Activated T-helper 1 cell treated with anti-CD3 and anti-CD28 coated beads, Interleukin-2, amount 50 U/mL, for 16 hours (primary cell): Measurements from ENCODE around the gene ASTN2.

Experiments used
- DNase-seq, 2 donors: peaks; one replicate each; pipeline ENCODE4 v3.0.0-alpha.2; 2020; ENCODE audit warnings: low read depth in 1 of 2, low spot score in 1 of 2

ASTN2 gene

DNA sequence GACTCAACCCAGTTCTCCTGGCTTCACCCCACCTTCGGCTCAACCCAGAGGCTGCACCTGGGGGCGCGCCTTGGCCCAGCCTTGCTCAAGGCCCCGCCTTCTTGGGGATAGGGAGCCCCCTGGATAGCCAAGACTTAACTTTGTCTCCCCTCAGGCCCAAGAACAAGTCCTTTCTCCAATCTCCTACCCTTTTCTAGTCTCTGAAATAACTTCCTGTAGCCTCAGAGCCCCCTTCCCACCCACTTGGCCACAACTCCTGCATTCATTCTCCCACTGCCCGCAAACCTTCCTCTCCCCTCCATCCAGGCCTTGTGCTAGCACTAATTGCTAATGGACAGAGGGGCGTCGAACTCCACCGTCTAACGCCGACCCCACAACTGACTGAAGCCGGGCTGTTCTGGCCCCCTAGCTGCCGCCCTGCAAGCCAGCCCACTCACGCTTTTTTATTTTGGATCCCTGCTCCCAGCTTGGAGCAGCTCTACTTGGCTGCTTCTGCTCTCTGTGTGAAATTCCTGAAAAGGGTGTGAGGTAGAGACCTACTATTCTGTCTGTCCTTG, 579 bp upstream of the ASTN2 start:
- DNase-seq = no peak

GRCh38 chr9:117414220-117414905, 494 bp downstream of the ASTN2 start:
- no peak for DNase-seq

GRCh38 chr9:117413346-117414219, 1.3 kb downstream of the ASTN2 start:
- DNase-seq = no peak

DNA sequence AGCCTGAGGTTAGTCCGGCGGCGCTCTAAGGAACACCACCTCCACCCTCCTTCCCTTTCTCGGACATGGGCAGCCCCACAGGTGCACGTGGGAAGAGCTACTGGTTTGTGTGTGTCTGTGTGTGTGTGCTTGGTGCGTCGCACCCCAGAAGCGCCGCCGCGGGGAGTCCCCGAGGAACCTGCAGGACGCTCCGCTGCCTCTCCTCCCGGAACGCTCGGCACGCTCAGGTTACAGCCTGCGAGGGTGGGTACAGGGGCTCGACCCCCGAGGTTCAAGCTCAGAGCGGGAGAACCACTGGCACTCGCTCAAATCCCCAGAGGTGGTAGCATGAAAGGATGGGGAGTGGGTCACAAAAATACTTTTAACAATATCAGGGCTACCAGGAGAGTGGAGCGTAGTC, 2.0 kb downstream of the ASTN2 start:
- no peak for DNase-seq

GRCh38 chr9:117412006-117412715, 2.7 kb downstream of the ASTN2 start:
- no peak for DNase-seq

- no peak for DNase-seq
These were observed 3.3 kb downstream of the ASTN2 start for GRCh38 chr9:117411547-117411946.

DNA sequence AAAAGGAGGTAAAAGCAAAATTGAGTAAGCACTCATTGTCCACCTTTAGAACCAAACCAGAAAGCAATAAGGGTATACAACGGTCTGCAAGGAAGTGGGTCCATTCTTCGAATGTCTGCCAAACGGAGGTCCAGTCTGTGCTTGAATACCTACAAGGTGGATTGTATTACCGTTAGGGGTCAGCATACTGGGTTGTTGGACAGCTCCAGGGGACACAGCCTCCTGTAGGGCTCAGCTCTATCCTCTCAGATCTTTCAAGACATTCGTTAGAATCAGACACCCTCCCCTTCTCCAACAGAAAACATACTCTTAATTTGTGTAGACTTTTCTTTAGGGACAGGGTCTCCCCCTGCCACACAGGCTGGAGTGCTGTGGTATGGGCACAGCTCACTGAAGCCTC, 5.5 kb downstream of the ASTN2 start:
- DNase-seq = no peak

- DNase-seq = no peak
These were observed 7.3 kb downstream of the ASTN2 start for GRCh38 chr9:117407436-117408022.

DNA sequence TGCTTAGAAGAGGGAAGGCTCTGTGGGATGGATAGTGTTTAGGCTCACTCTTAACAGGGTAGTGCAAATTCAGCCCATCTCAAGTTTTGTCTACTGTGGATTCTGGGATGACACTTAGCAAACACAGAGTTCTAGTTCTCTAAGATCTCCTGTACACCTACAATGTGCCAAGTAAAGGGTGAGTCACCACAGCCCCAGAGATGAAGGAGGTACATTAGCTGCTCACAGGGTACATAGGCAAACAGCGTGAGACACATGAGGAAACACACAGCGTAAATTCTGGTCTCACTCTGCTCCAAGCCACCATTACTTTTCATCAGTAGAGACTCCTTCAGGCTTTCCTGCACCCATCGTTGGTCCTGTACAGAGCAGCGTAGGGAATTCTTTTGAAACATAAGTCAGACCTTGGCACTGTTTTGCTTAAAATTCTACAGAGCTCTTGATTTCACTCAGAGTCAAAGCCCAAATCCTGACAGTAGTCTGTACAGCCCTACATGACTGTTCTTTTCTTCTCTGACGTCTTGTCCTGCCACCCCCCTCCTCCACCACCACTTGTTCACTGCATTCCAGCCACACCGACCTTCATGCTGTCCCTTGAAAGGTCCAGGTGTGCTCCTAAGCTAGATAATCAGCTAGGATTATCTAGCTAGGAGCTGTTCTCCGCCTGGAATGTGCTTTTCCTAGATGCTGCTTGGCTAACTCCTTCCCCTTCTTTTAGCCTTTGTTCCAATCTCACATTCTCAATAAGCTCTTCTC, 8.7 kb downstream of the ASTN2 start:
- DNase-seq = no peak

DNA sequence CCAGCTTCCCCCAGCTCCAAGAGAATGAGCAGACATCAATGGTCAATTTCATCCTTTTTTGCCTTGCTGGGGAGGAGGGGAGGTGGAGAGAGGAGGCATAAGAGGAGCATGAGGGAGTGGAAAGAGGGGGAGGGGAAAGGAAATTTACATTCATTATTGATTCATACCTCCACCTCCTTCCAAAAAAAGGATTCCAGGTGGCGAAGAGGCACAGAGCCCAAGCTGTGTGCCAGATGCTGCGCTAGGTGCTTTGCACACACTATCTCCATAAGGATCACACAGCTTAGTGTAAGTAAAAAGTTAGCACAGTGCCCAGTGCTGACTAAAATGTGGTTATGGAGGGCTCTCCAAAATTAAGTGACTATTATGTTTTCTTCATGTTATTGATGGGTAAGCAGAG, 11.0 kb downstream of the ASTN2 start:
- no peak for DNase-seq

- DNase-seq = no peak
These were observed 11.4 kb downstream of the ASTN2 start for GRCh38 chr9:117403403-117403811.

GRCh38 chr9:117400171-117400570, 14.7 kb downstream of the ASTN2 start:
- no peak for DNase-seq

DNA sequence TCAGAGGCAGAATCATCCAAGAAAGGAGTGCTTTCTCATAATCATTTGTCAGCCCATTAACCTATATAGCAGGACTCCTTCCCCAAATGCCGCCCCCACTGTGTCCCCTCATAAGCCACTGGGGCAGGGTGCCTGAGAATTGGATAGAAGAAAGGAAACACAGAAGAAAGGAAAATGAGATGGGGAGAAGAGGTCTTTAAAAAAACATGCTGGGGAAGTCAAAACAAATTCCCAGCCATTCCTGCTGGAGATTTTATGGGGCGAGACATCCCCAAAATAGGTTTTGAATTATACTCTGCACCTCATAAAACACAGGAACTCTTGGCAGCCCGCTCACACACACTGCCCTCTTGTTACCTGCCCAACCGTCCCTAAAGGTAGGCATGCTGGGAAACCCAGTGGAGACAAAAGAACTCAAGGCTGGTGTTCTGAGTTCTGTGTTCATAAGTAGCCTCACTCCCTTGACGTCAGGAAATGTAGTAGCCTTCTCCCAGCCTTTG, 19.7 kb downstream of the ASTN2 start:
- DNase-seq = no peak

GRCh38 chr9:117394655-117395054, 20.2 kb downstream of the ASTN2 start:
- no peak for DNase-seq

- no peak for DNase-seq
These were observed 21.9 kb downstream of the ASTN2 start for GRCh38 chr9:117392992-117393391.

DNA sequence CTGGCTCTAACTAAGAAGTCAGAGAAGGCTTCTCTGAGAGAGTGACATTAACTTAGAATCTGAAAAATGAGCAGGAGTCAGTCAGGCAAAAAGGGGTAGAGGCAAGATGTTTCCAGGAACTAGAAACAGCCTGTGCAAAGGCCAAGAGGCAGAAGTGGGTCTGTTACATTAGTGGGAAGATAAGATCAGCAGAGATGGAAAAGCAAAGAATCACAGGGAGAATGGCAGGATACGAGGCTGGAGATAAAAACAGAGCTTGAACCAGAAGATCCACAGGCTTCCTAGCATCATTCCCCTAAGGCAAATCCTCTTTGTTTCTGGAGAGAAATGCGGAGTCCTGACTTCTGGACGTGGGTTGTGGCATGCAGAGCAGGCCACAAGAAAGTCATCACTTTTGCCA, 27.4 kb downstream of the ASTN2 start:
- DNase-seq = no peak

DNA sequence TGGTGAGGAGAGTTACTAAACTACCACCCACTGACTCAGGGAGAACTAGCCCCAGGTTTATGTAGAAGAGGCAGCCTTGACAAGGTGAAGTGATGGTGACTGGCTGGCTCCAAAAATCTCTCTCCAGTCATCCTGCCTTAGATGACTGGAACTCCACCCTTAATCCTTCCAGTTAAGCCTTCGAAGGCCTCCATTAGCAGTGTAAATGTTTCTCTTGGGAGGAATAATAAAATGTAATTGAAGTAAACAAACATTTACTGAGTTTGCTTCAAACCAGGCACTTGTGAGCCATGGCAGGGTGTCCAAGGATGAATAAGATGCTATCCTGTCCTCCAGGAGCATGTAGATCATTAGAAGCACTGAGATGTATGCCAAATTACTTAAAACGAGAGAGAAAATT, 35.5 kb downstream of the ASTN2 start:
- DNase-seq = no peak

GRCh38 chr9:117377046-117377445, 37.8 kb downstream of the ASTN2 start:
- no peak for DNase-seq

- no peak for DNase-seq
These were observed 38.9 kb downstream of the ASTN2 start for GRCh38 chr9:117375956-117376355.

GRCh38 chr9:117374076-117374725, 40.7 kb downstream of the ASTN2 start:
- DNase-seq = no peak
